HG03565 (cell line): ENCODE data around the gene NAGPA.

Experiments used
- ATAC-seq: cut with Tn5 transposase; IDR thresholded peaks from one replicate; pipeline ENCODE4 v1.9.1; 2021; ENCODE audit warnings: mild to moderate bottlenecking, moderate library complexity; ENCODE audit not compliant: unreplicated experiment

The NAGPA gene

GRCh38 chr16:4980691-4981090, 53.0 kb downstream of the NAGPA start:
- ATAC-seq = no peak

- ATAC-seq = no peak
Measured at GRCh38 chr16:4979736-4980660, 53.7 kb downstream of the NAGPA start.

- ATAC-seq = no peak
Measured at GRCh38 chr16:4979164-4979563, 54.6 kb downstream of the NAGPA start.

GRCh38 chr16:4976611-4977145, 57.1 kb downstream of the NAGPA start:
- ATAC-seq = no peak

GRCh38 chr16:4976079-4976478, 57.7 kb downstream of the NAGPA start:
- ATAC-seq = peak; percentile 99
